ENCODE results near the gene GEMIN7. TPM values are rescaled to one million over a fixed set of nuclear protein-coding genes. Genes with fewer than 3 reads are reported as not detected.

GEMIN7 gene
- total and polyA plus RNA-seq, 2 of the 4 experiments (the other 2 are of a cell fraction): 27.2 to 53.0 TPM

DNA sequence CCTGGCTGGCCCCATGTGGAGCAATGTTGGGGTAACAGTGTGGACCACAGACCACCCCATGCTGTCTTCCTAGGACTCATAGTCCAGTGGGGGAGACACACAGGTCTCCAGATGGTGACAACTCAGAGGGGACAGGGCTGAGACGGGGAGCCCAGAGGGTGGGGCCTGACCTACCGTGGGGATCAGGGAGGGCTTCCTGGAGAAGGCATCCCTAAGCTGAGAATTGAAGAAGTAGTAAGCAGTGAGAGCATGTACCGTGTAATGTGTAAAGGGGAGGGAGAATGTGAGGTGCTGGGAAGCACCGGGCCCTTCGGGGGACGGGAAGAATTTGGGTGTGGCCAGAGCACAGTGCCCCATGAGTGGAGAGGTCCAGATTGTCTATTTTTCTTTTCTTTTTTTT is 45.0 kb downstream of the GEMIN7 start:
- dilution Hi-C loops (cut with HindIII; ENCODE audit: low sequenced_read_pairs, unreplicated experiment): no loop called here
- no peak overlapping the region for H4K91ac ChIP-seq (ENCODE audit: insufficient read depth, low read depth, low read length)

More for the DNA sequence above, 45.0 kb downstream of the GEMIN7 start:
- H3K4me1 ChIP-seq (ENCODE audit: control insufficient read depth, insufficient read depth, low read length): no peaks in the 10 kb centered on the region
- no TSS peak for BruUV-seq (replicated peaks)
- in situ Hi-C loops (cut with MboI; ENCODE audit: low sequenced_read_pairs): no loop called here
- H3K4ac ChIP-seq (ENCODE audit: low read depth, low read length): no peak overlapping the region
- H2AK5ac ChIP-seq (ENCODE audit: low read depth, low read length): no peak overlapping the region
- no peak overlapping the region for H2BK5ac ChIP-seq (ENCODE audit: low read depth, low read length, poor library complexity, severe bottlenecking)
- no peak overlapping the region for H4K5ac ChIP-seq (ENCODE audit: low read depth, low read length)
- no peaks in the 10 kb centered on the region for H3K27me3 ChIP-seq (ENCODE audit: control insufficient read depth, insufficient read depth, low read length)
- ChIA-PET POLR2A (ENCODE audit: unreplicated experiment) (no interaction called here), CTCF (no interaction called here)
- no peak for ATAC-seq (ENCODE audit: low read depth)
- peaks cover 3% of the 10 kb centered on the region; the same call in 1 of the 2 replicates for H3K36me3 ChIP-seq (ENCODE audit: control insufficient read depth, insufficient read depth, low read length)
- no peak overlapping the region for H3K56ac ChIP-seq (ENCODE audit: extremely low read depth, insufficient read depth, low read length)
- peaks cover 43 to 83% of the 10 kb centered on the region in 2 experiments for H3K79me1 ChIP-seq (ENCODE audit: low read depth in 1 of 2, low read length in 2 of 2)
- H3K4me2 ChIP-seq (ENCODE audit: low read depth, low read length): no peak overlapping the region
- no peak overlapping the region for H3K23ac ChIP-seq (ENCODE audit: low read depth, low read length)
- H2BK15ac ChIP-seq (ENCODE audit: low read depth, low read length): no peak overlapping the region
- TF ChIP-seq NFE2L2 (IDR thresholded peaks at IDR 0.05; ENCODE audit: low read depth, low read length) (no peak), RAD21 (IDR thresholded peaks at IDR 0.05; ENCODE audit: low read length) (no peak)
- TF ChIP-seq, protein P1, sequence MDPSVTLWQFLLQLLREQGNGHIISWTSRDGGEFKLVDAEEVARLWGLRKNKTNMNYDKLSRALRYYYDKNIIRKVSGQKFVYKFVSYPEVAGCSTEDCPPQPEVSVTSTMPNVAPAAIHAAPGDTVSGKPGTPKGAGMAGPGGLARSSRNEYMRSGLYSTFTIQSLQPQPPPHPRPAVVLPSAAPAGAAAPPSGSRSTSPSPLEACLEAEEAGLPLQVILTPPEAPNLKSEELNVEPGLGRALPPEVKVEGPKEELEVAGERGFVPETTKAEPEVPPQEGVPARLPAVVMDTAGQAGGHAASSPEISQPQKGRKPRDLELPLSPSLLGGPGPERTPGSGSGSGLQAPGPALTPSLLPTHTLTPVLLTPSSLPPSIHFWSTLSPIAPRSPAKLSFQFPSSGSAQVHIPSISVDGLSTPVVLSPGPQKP (IDR thresholded peaks at IDR 0.05; ENCODE audit: borderline replicate concordance, low read depth, low read length): no peak
- no peak overlapping the region for H2AFZ ChIP-seq (replicated peaks; ENCODE audit: low read length, poor library complexity)
- H3K27ac ChIP-seq (ENCODE audit: insufficient read depth, low read length): no peak overlapping the region
- no peaks in the 10 kb centered on the region for H3K9me3 ChIP-seq (ENCODE audit: control insufficient read depth, insufficient read depth, low read length)
- no peak overlapping the region for H3K4me3 ChIP-seq (ENCODE audit: insufficient read depth, low read depth, low read length)
- H2BK20ac ChIP-seq (ENCODE audit: low read depth, low read length): no peak overlapping the region
- 94% methylated on average over 2 of the region's 6 CpGs; no CpG with 5 or more reads in 1 of the 2 experiments for WGBS, 2 experiments (ENCODE audit: extremely low coverage in 2 of 2, insufficient read length in 1 of 2)
- H4K20me1 ChIP-seq (ENCODE audit: insufficient read depth, low read length): peaks cover 84% of the 10 kb centered on the region
- H3K9ac ChIP-seq (ENCODE audit: low read depth, low read length): no peak overlapping the region
- intact Hi-C loops (cut with micrococcal nuclease): no loop called here
- no peak overlapping the region for H3K14ac ChIP-seq (replicated peaks; ENCODE audit: low read depth, low read length)
- H2AK9ac ChIP-seq (replicated peaks; ENCODE audit: low read depth, low read length, poor library complexity): no peak overlapping the region
- no peak overlapping the region for H3K18ac ChIP-seq (ENCODE audit: low read depth, low read length)
- no peak for DNase-seq
- H2BK120ac ChIP-seq (ENCODE audit: low read depth, low read length): no peak overlapping the region
- H4K8ac ChIP-seq (ENCODE audit: low read depth in 2 of 2, low read length in 2 of 2): no peak overlapping the region
- H3K9me1 ChIP-seq (ENCODE audit: insufficient read depth, low read length): peaks cover 3% of the 10 kb centered on the region; the same call in 1 of the 2 replicates
